ENCODE measurements around the gene LCE7A.

Gene LCE7A

DNA sequence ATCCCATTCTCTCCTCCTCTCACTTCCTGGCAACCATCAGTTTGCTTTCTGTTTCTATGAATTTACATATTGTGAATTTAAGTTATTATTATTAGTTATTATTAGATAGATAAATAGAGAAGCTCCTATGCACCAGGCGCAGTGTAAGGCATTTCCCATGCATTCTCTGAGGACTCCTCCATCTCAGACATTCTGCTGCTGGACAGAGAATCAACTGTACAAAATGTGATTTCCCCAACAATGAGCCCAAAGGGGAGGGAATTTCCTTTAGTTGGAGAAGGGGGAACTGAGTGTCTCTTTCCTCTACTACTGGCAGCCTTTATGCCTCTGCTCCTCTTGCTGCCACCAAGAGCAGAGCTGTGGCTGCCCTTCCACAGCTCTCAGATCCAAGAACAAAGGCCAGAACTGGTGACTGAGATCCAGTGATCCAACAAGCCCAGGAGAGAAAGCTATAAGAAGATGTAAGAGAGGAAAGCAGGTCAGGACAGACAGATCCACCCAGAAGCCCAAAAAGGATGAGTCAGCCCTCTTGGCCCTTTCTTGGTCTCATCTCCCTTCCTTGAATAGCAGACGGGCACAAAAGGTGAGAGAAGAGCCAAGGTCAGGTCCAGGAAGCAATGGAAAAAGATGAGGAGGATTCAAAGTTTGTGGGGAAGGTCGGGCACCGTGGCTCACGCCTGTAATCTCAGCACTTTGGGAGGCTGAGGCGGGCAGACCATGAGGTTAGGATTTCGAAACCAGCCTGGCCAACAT is 45.1 kb downstream of the LCE7A start:
- DNase-seq (ENCODE audit: low read depth) = no peak
- TF ChIP-seq, protein P1, sequence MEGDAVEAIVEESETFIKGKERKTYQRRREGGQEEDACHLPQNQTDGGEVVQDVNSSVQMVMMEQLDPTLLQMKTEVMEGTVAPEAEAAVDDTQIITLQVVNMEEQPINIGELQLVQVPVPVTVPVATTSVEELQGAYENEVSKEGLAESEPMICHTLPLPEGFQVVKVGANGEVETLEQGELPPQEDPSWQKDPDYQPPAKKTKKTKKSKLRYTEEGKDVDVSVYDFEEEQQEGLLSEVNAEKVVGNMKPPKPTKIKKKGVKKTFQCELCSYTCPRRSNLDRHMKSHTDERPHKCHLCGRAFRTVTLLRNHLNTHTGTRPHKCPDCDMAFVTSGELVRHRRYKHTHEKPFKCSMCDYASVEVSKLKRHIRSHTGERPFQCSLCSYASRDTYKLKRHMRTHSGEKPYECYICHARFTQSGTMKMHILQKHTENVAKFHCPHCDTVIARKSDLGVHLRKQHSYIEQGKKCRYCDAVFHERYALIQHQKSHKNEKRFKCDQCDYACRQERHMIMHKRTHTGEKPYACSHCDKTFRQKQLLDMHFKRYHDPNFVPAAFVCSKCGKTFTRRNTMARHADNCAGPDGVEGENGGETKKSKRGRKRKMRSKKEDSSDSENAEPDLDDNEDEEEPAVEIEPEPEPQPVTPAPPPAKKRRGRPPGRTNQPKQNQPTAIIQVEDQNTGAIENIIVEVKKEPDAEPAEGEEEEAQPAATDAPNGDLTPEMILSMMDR (IDR thresholded peaks at IDR 0.05; ENCODE audit: low read depth, low read length, missing control alignments) = no peak
- H3K4me3 ChIP-seq (ENCODE audit: low read depth, low read length) = no peak overlapping the region

DNA sequence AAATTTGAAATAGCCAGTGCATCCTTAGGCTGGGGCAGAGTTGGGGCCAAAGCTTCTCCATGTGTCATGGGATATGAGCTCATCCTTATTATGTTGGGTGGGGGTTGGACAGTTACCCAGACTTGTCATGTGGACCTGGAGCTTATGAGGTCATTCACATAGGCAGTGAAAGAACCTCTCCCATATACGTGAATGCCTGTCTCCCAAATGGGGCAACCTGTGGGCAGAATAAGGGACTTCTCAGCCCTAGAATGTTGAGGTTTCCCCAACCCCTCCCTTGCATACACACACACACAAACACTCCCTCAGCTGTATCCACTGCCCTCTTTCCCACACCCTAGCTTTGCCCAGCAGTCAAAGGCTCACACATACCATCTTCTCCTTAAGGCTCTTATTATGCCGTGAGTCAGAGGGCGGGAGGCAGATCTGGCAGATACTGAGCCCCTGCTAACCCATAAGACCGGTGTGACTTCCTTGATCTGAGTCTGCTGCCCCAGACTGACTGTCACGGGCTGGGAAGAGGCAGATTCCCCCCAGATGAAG is 46.3 kb downstream of the LCE7A start:
- H3K4me3 ChIP-seq (ENCODE audit: low read depth, low read length) = no peak overlapping the region
- no peak for DNase-seq (ENCODE audit: low read depth)

GRCh38 chr1:152907686-152908601 is 48.1 kb downstream of the LCE7A start, which contains the start of gene IVL:
Gene IVL, plus strand, starts transcription at chr1:152908546. Its CDS starts 1,252 bp downstream, at chr1:152909798.
- TF ChIP-seq, protein P1 (IDR thresholded peaks at IDR 0.05; ENCODE audit: low read depth, low read length, missing control alignments) = no peak
- DNase-seq (ENCODE audit: low read depth) = no peak
- no peak within 1 kb of the TSS for H3K4me3 ChIP-seq (ENCODE audit: low read depth, low read length)

More for the DNA sequence above, 46.3 kb downstream of the LCE7A start:
- TF ChIP-seq, protein P1 (IDR thresholded peaks at IDR 0.05; ENCODE audit: low read depth, low read length, missing control alignments) = no peak

DNA sequence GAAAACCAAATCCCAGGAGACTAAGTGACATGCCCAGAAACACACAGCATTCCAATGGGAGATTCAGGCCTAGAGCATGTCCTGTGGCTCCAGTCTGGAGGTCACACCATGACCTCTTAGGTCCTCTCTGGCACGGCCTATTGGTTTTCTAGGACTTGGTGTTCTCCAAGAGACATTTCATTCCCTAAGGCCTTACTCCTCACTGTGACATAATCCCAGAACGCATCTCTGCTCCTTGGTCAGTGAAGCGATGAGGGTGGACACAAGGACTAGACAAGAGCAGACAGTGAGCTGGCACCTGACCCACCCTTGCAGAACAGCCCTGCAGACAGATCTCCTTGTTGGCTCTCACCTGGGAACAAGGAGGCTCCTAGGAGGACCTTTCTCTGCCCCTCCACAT is 49.4 kb downstream of the LCE7A start:
- DNase-seq (ENCODE audit: low read depth) = no peak
- TF ChIP-seq, protein P1 (IDR thresholded peaks at IDR 0.05; ENCODE audit: low read depth, low read length, missing control alignments) = no peak
- no peak overlapping the region for H3K4me3 ChIP-seq (ENCODE audit: low read depth, low read length)
